Cardiac fibroblast (primary cell): Measurements from ENCODE around the gene LETM1.

Experiments used
- DNase-seq, 2 donors: peaks; one replicate each; pipeline versions ENCODE4 v3.0.0 to v3.0.0-alpha.2; 2010; ENCODE audit warnings: low read depth in 2 of 2
- H3K4me3 ChIP-seq, 2 donors: replicated peaks in 1 of 2; 1 replicate in 1 of 2; 2 replicates in 1 of 2; pipeline ENCODE4 v1.5.1; 2011; ENCODE audit warnings: low read depth in 2 of 2, low read length in 2 of 2, mild to moderate bottlenecking in 2 of 2, moderate library complexity in 1 of 2
- TF ChIP-seq, protein P1 (sequence below): IDR thresholded peaks from one replicate; pipeline ENCODE4 v1.5.1; 2011; ENCODE audit warnings: low read depth, mild to moderate bottlenecking, low read length, inconsistent platforms

The LETM1 gene

DNA sequence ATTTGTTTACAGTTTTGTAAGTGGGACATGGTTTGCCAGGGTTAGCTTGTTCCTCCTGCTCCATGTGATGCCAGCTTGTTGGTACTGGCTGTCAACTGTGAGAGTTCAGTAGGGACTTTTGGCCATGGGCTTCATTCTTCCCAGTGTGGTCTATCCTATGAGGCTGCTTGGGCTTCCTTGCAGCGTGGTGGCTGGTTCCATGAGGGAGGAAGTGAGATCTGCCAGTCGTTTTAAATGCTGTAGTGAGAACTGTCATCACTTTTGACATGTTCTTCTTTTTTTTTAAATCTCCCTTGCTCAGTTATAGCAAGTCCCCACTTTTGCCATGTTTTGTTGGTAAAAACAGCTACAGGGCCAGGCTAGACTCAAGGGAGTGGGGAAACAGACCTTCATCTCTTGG lies 31.1 kb upstream of the LETM1 start:
- no peak overlapping the region for H3K4me3 ChIP-seq
- TF ChIP-seq, protein P1, sequence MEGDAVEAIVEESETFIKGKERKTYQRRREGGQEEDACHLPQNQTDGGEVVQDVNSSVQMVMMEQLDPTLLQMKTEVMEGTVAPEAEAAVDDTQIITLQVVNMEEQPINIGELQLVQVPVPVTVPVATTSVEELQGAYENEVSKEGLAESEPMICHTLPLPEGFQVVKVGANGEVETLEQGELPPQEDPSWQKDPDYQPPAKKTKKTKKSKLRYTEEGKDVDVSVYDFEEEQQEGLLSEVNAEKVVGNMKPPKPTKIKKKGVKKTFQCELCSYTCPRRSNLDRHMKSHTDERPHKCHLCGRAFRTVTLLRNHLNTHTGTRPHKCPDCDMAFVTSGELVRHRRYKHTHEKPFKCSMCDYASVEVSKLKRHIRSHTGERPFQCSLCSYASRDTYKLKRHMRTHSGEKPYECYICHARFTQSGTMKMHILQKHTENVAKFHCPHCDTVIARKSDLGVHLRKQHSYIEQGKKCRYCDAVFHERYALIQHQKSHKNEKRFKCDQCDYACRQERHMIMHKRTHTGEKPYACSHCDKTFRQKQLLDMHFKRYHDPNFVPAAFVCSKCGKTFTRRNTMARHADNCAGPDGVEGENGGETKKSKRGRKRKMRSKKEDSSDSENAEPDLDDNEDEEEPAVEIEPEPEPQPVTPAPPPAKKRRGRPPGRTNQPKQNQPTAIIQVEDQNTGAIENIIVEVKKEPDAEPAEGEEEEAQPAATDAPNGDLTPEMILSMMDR: no peak
- DNase-seq: no peak

DNA sequence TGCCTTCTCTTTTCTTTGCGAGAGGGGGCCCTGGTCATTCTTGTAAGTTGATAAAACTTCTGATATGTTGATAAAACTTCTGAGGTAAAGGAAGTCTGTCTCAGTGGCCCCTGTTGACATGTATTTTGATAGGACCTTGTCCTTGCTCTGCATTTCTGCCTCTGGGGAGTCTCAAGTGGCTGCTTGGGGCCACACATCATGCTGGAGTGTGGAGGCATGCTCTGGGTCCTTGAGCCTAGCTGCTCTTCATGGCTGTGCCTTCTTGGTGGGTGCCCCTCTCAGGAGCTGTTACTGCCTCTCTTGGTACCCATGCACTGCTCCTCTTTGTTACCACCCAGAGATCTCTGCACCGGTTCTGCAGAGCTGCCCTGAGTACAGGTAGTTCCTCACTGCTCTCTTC lies 29.5 kb upstream of the LETM1 start:
- DNase-seq: no peak
- H3K4me3 ChIP-seq: no peak overlapping the region
- TF ChIP-seq, protein P1: no peak

DNA sequence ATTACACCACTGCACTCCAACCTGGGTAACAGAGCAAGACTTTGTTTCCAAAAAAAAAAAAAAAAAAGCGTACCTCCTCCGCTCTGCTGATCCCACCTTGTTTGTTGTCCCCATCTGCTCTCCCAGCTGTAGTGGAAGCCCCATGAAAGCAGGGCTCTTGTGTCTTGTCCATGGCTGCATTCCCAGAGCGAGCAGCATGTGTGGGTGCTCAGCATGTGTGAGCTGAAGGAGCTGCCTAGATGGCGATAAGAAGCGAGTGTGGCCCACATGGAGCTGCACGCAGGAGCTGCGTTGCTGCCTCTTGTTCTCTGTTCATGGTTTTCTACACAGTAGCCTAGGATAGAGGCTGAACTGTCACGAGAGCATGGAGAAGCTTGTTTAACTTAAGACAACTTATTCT lies 27.6 kb upstream of the LETM1 start:
- TF ChIP-seq, protein P1: no peak
- DNase-seq: no peak
- no peak overlapping the region for H3K4me3 ChIP-seq

DNA sequence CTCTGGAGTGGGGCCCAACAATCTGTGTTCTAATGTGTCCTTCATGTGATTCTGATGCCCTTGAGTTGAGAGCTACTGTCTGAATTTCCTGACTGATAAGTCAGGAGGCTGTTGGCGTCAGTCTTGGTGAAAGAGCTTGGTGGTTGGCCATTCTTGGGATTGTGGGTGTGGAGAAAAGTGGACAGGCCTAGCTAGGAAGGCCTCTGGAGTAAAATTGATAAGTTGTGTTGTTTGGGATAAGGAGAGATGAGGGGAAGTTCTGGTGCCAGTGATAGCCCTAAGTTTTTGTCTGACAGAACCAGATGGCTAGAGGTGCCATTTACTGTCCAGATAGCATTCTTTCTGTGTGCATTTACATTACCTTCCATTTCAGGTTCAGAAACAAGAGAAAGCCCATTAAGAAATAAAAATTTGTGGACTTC lies 26.9 kb upstream of the LETM1 start:
- TF ChIP-seq, protein P1: no peak
- no peak for DNase-seq
- no peak overlapping the region for H3K4me3 ChIP-seq

DNA sequence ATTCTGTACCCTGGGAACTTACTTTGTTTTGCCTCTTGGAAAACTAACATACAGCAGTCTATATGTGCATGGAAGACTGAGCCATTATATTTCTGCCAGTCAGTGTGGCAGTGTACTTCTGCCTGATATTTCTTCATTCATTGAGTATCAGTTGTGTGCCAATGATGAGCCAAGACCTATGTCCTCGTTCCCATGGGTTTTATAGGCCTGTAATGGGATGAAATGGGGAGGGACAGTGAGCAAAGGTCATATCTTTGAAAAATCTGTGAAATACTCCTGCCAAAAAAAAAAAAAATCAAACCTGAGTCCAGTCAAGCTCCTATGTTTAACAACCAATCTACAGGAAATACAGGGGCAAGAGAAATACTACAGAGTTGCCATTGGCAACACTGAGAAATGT lies 24.4 kb upstream of the LETM1 start:
- DNase-seq: no peak
- TF ChIP-seq, protein P1: no peak
- H3K4me3 ChIP-seq: no peak overlapping the region

DNA sequence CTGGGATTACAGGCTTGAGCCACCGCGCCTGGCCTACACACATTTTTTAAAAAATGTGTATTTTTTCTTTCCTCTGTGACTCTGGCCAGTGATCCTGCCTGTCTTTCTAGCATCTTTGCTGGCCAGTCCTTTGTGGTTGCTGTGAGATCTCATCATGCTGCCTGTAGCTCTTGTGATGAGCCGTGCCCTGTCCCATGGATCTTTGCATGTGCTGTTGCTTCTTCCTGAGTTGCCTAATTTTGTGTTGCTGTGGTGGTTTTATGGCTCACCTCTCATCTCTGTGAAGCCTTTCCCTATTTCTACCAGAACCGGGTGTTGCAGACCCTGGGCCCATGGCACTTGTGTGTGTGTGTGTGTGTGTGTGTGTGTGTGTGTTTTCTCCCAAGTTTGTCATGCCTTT lies 23.5 kb upstream of the LETM1 start:
- TF ChIP-seq, protein P1: no peak
- DNase-seq: peak in 1 of 2 donors; percentile 18

DNA sequence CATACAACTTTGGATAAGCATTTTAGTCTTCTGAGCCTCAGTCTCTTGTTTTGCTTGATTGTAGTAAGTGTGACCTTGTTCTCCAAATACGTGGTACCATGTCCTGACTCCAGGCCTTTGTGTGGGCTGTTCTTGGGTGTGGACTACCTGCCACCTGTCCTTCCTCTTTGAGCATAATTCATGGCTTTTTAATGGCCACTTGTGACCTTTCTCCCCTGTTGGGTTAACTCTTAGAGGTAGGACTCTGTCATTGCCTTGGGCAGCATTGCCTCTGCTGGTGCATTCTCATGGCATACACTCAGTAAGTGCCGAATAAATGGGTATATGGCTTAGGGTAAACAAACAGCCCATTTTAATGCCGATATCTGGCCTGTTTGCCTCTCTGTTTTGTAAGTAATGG lies 18.2 kb upstream of the LETM1 start:
- no peak for DNase-seq
- H3K4me3 ChIP-seq: no peak overlapping the region
- TF ChIP-seq, protein P1: no peak

More for the DNA sequence above, 23.5 kb upstream of the LETM1 start:
- no peak overlapping the region for H3K4me3 ChIP-seq
